HepG2 (cell line): Measurements from ENCODE around the gene TMEM127. TPM values are rescaled to one million over a fixed set of nuclear protein-coding genes. Genes with fewer than 3 reads are reported as not detected.

Experiments
- BRF2 ChIP-seq: sonication (generic); formaldehyde crosslinking; IDR thresholded peaks from 2 replicates; pipeline ENCODE4 v1.8.1; 2022; ENCODE audit warnings: mild to moderate bottlenecking, missing genetic modification reagents
- FOXJ3 ChIP-seq: sonication (generic); formaldehyde crosslinking; IDR thresholded peaks from 2 replicates; pipeline ENCODE4 v1.4.0; 2020; ENCODE audit warnings: missing genetic modification reagents, mild to moderate bottlenecking, borderline replicate concordance
- GTF3A ChIP-seq: sonication (generic); formaldehyde crosslinking; conservative IDR thresholded peaks from 2 replicates; pipeline ENCODE4 v1.4.0; 2020; ENCODE audit warnings: mild to moderate bottlenecking, missing genetic modification reagents
- MAFF ChIP-seq: IDR thresholded peaks from 2 replicates; pipeline ENCODE4 v1.6.1; 2011; ENCODE audit warnings: low read depth, low read length, improper control_type of control experiment
- MLLT10 ChIP-seq: sonication (generic); formaldehyde crosslinking; IDR thresholded peaks from 2 replicates; pipeline ENCODE4 v1.4.0; 2020; ENCODE audit warnings: missing genetic modification reagents
- MLXIP ChIP-seq: sonication (generic); formaldehyde crosslinking; IDR thresholded peaks from 2 replicates; pipeline ENCODE4 v1.9.0; 2021; ENCODE audit warnings: missing genetic modification reagents, borderline replicate concordance
- NCOA2 ChIP-seq: sonication (generic); formaldehyde crosslinking; IDR thresholded peaks from 2 replicates; pipeline ENCODE4 v1.8.0; 2022; ENCODE audit warnings: inconsistent platforms
- PAXIP1 ChIP-seq: sonication (generic); formaldehyde crosslinking; conservative IDR thresholded peaks from 2 replicates; pipeline ENCODE4 v1.4.0; 2020; ENCODE audit warnings: mild to moderate bottlenecking, missing genetic modification reagents, moderate library complexity
- SIX1 ChIP-seq: sonication (generic); formaldehyde crosslinking; IDR thresholded peaks from 2 replicates; pipeline ENCODE4 v1.4.0; 2020; ENCODE audit warnings: missing genetic modification reagents, borderline replicate concordance
- SIX4 ChIP-seq: sonication (generic); formaldehyde crosslinking; IDR thresholded peaks from 2 replicates; pipeline ENCODE4 v1.4.0; 2020; ENCODE audit warnings: missing genetic modification reagents
- SOX13 ChIP-seq, 3 experiments: fragments of 450-650 bp in 1 of 3; sonication (generic) in 1 of 3; formaldehyde crosslinking in 1 of 3; IDR thresholded peaks in 2 of 3; conservative IDR thresholded peaks in 1 of 3; 2 replicates each; pipeline versions ENCODE4 v1.5.0 to v1.6.1; 2016 to 2020; ENCODE audit warnings: antibody characterized with exemption in 1 of 3, mild to moderate bottlenecking in 1 of 3, missing compliant biosample characterization in 1 of 3, missing genetic modification reagents in 1 of 3, moderate library complexity in 1 of 3
- YEATS4 ChIP-seq: sonication (generic); formaldehyde crosslinking; IDR thresholded peaks from 2 replicates; pipeline ENCODE4 v1.4.0; 2020; ENCODE audit warnings: missing genetic modification reagents, borderline replicate concordance
- ZBTB34 ChIP-seq: sonication (generic); formaldehyde crosslinking; IDR thresholded peaks from 2 replicates; pipeline ENCODE4 v1.8.0; 2022; ENCODE audit warnings: mild to moderate bottlenecking, missing genetic modification reagents
- ZBTB38 ChIP-seq: sonication (generic); formaldehyde crosslinking; IDR thresholded peaks from 2 replicates; pipeline ENCODE4 v1.5.1; 2020; ENCODE audit warnings: mild to moderate bottlenecking, missing genetic modification reagents
- ZNF383 ChIP-seq: sonication (generic); formaldehyde crosslinking; IDR thresholded peaks from 2 replicates; pipeline ENCODE4 v1.4.0; 2020; ENCODE audit warnings: missing genetic modification reagents, mild to moderate bottlenecking, borderline replicate concordance
- ZNF460 ChIP-seq: sonication (generic); formaldehyde crosslinking; IDR thresholded peaks from 2 replicates; pipeline ENCODE4 v1.5.1; 2020; ENCODE audit warnings: missing genetic modification reagents, mild to moderate bottlenecking, borderline replicate concordance
- ZNF816 ChIP-seq: sonication (generic); formaldehyde crosslinking; IDR thresholded peaks from 2 replicates; pipeline ENCODE4 v1.8.0; 2022; ENCODE audit warnings: missing genetic modification reagents, mild to moderate bottlenecking, borderline replicate concordance
- ZNF878 ChIP-seq: sonication (generic); formaldehyde crosslinking; IDR thresholded peaks from 2 replicates; pipeline ENCODE4 v1.8.1; 2023; ENCODE audit warnings: mild to moderate bottlenecking, missing genetic modification reagents, moderate library complexity
- polyA plus RNA-seq, 8 experiments: library from polyadenylated mRNA; depleted of rRNA in 3 of 8; stranded (reverse) in 7 of 8; unstranded in 1 of 8; fragments of >200 nt; fragmentation: Illumina TruSeq in 4 of 8; extraction: Trizol in 4 of 8; gene quantifications; 2 replicates each; pipeline versions ENCODE4 v1.2.1 to v1.2.3, GENCODE V29; 2011 to 2016; ENCODE audit warnings: low read depth in 4 of 8, missing spikeins in 1 of 8, mixed read lengths in 1 of 8; ENCODE audit not compliant: insufficient read depth in 1 of 8
- total RNA-seq, 5 experiments: library from RNA; depleted of rRNA; stranded (reverse); fragments of >200 nt; fragmentation: Illumina TruSeq; extraction: Trizol; gene quantifications; 2 replicates each; pipeline ENCODE4 v1.2.3, GENCODE V29; 2016; ENCODE audit warnings: low read depth in 1 of 5

TMEM127 gene
- total and polyA plus RNA-seq, 2 of the 13 experiments (the other 11 are each of a cell fraction or from before 2014, with no cell fraction given): 21.5 to 33.9 TPM

- TF ChIP-seq FOXJ3 (CRISPR knock-in tag): peak; percentile 69; the same call in 1 of the 2 replicates
- no peak for TF ChIP-seq SOX13 (IDR thresholded peaks at IDR 0.05)
- peak in 1 of 2 experiments; percentile 62; a peak in 1 of 4 replicates for TF ChIP-seq SOX13 (CRISPR knock-in tag; conservative IDR thresholded peaks at IDR 0.05 in 1 of 2, IDR thresholded peaks at IDR 0.05 in 1 of 2)
- no peak for TF ChIP-seq MLLT10
- peak; percentile 32; the same call in 1 of the 2 replicates for TF ChIP-seq BRF2
- TF ChIP-seq NCOA2: 0 out of 2 replicates have a peak, but pooled peaks have one; percentile 40
- 0 out of 2 replicates have a peak, but pooled peaks have one; percentile 34 for TF ChIP-seq SIX1
- TF ChIP-seq GTF3A: peak; percentile 79; the same call in 1 of the 2 replicates
- TF ChIP-seq ZNF816 (CRISPR knock-in tag): no peak
- no peak; the same call in 1 of the 2 replicates for TF ChIP-seq ZNF878 (CRISPR knock-in tag)
- peak; percentile 46; the same call in 1 of the 2 replicates for TF ChIP-seq YEATS4
- 0 out of 2 replicates have a peak, but pooled peaks have one; percentile 63 for TF ChIP-seq ZBTB34 (CRISPR knock-in tag)
- TF ChIP-seq PAXIP1 (CRISPR knock-in tag): peak; percentile 96
- peak; percentile 66 for TF ChIP-seq ZBTB38 (CRISPR knock-in tag)
- TF ChIP-seq ZNF383 (CRISPR knock-in tag): 0 out of 2 replicates have a peak, but pooled peaks have one; percentile 18
- TF ChIP-seq ZNF460 (CRISPR knock-in tag): peak; percentile 82
- peak; percentile 13; the same call in 1 of the 2 replicates for TF ChIP-seq SIX4 (CRISPR knock-in tag)
- TF ChIP-seq MLXIP: no peak
- peak; percentile 19; the same call in 1 of the 2 replicates for TF ChIP-seq MAFF
Measured at GRCh38 chr2:96261328-96262003, 4.3 kb downstream of the TMEM127 start (continued).
